Measurements from ENCODE around the gene PGA3.
"Not testable (repeated sequence)": the region's sequence is repeated elsewhere in the genome, so short reads cannot be mapped to it uniquely, and the experiment has no call there.

The PGA3 gene

DNA sequence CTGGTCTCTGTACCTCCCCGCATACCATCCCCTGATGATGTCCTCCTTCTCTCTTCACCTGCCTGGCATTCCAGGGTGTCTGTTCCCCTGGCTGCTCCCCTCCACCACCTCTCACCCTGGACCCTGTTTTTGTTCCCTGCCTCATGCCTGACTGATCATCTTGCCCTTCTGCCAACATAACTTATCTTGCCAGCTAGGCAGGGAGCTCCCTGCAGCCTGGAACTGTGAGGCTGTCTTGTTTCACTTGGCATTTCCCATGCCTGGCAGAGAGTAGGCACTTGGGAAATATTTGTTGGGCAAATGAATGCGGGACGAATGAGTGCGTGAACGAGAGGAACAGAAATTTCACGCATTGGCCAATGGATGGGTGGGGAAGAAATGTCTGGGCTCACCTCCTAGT, 7.3 kb downstream of the PGA3 start:
- DNase-seq (ENCODE audit: low read depth): not testable (repeated sequence)

DNA sequence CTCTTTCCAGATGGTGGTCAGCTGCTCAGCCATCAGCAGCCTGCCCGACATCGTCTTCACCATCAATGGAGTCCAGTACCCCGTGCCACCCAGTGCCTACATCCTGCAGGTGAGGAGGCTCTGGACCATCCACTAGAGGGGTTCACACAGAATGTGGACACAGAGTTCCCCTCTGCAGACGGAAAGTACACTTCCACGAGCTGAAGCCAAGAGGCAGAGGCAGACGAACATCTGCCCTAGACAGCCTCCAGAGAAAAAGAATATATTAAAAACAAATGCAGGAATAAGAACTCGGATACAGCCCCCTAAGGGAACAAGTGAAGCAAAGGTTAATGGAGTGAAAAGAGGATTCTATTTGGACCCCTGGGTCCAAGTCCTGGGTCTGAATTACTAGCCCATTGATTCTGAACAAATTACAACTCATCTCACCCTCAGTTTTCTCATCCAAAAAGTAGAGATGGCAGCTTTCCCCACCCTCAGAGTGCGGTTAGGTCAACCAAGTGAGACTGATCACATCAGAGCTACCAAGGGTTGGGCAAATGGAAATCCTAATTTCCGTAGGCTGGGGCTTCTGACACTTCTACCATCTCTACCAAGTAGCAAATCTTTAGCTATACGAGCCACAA, 8.1 kb downstream of the PGA3 start:
- not testable (repeated sequence) for DNase-seq (ENCODE audit: low read depth)

DNA sequence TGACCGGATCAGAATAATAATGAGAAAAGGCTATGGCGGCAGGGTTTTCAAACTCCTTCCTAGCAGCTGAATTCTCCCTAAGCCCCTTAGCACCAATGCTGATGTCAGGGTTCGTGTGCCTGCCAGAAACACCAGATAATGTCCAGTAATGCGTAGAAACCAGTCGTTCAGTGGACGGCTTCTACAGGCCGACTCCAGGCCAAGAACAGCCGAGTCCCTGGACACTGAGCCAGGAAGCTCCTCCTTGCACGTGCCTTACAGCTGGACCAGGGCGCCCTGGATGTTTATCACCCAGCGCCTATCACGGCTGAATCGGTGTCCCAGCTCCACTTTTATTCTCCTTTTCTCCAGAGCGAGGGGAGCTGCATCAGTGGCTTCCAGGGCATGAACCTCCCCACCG, 8.9 kb downstream of the PGA3 start:
- not testable (repeated sequence) for DNase-seq (ENCODE audit: low read depth)

DNA sequence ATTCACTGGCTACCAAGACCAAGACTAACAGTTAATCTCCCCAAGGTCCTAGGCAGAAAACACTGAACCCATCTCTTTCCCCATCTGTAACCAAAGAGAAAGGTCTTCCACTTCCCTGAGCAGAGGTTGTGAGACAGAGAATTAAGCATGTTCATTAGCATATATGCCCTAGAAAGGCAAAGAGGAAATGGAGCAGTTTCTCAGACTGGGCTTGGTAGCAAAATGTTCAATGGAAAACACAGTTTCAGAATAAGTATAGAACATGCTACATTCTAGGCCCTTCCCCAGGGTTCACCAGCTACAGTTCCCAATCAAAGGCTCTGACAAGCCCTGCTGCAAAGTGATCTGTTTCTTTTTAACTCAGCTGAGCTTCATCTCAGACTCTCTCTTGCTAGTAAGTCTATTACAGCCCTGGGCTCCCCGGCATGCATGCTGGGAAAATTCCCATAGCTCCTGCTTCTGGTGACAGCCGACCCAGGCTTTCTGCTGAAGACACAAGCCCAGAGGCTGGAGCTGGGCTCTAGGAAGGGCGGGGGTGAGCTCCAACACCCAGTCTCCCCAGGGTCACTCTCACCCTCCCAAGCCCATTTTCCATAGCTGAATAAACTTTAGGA, 10.5 kb downstream of the PGA3 start:
- DNase-seq (ENCODE audit: low read depth): not testable (repeated sequence)

DNA sequence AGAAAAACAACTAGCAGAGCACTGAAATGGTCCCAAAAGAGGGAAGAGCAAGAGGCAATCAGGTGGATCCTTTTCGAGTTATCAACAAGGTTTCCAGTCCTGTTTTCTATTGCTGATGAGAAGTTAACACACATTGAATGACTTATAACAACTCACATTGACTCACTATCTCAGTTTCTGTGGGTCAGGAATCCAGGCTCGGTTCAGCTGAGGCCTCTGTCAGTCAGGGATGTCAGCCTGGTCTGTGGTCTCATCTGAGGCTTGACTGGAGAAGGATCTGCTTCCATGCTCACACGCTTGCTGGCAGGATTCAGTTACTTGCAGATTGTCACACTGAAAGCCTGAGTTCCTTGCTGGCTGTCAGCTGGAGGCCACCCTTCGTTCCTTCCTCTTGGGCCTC, 15.0 kb downstream of the PGA3 start:
- not testable (repeated sequence) for DNase-seq (ENCODE audit: low read depth)

DNA sequence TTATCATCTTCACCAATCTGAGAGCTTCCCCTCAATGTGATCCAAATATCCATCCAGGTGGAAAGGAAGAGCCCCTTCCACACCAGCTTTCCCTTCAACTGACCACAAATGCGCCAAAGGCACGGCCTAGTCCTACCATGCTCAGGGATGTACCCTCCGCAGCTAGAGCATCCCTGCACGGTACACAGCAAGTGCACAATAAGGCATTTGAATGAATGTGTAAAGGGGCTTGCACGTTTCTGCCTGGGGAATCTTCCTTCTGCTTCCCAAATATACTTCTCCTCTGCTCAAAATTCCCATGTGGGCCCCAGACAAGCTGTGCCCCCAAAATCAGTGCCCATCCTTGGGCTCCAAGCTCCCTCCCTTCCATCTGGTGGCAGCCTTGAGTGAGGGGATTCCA, 15.7 kb downstream of the PGA3 start:
- DNase-seq (ENCODE audit: low read depth): not testable (repeated sequence)

DNA sequence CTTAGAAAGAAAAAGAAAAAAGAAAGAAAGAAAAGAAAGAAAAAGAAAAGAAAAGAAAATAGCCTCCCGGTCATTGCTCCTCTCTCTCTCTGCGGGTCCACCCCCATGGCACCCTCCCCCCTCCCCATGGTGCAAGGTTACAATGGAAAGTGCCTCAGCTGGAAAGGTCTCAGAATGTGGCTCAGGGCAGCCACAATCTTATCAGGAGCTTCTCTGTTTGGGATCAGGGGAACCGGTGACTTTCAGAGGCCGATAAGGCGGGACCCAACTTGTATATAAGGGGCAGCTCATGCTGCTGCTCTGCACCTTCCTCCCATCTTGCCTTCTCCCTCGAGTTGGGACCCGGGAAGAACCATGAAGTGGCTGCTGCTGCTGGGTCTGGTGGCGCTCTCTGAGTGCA, 18.7 kb downstream of the PGA3 start, which contains the start of gene PGA4:
PGA4 (plus strand) TSS at position 301 of the 400 bp plus-strand sequence; CDS start at position 355, 54 bp downstream.
- not testable (repeated sequence) for DNase-seq (ENCODE audit: low read depth)

DNA sequence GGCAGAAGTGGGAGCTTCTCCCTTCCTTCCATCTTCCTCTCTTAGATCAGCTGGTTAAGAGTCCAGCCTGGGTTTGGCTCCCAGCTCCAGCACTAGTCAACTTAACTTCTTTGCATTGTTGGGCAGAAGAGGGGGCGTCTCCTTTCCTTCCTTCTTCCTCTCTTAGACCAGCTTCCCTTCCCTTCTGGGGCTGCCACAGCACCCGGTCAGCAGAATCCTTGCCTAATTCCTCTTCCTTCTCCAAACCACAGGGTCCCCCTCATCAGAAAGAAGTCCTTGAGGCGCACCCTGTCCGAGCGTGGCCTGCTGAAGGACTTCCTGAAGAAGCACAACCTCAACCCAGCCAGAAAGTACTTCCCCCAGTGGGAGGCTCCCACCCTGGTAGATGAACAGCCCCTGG, 19.4 kb downstream of the PGA3 start:
- DNase-seq (ENCODE audit: low read depth): not testable (repeated sequence)

DNA sequence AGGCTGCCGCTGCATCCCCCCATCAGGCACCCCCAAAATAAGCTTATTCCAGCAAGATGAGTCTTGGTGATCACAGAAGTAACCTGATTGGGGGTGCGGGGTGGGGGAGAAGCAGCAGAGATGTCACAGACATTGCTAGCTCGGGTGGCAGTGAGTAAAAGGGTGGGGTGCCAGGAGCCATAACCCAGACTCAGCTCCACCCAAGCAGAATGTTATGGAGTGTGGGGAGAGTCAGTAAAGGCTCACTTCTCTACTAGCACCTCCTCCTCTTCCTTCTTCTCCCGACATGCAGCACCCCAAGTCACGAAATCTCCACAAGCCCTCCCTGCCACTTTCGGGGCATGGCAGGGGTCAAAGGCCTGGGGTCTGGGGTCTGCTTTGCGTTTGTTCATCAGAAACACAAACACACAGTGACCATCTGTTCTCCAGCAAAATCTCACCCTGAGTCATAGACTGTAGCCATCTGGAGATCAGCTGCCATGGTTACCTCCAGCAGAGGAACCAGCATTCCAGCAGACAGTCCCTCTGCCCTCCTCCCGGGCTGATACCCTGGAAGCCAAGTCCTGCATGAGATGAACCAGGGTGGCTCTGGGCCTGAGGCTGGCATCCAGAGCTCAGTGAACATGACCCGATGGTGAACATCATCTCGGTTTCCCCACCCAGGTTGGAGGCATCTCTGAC, 23.3 kb downstream of the PGA3 start:
- DNase-seq (ENCODE audit: low read depth): not testable (repeated sequence)

DNA sequence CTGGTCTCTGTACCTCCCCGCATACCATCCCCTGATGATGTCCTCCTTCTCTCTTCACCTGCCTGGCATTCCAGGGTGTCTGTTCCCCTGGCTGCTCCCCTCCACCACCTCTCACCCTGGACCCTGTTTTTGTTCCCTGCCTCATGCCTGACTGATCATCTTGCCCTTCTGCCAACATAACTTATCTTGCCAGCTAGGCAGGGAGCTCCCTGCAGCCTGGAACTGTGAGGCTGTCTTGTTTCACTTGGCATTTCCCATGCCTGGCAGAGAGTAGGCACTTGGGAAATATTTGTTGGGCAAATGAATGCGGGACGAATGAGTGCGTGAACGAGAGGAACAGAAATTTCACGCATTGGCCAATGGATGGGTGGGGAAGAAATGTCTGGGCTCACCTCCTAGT, 26.1 kb downstream of the PGA3 start:
- DNase-seq (ENCODE audit: low read depth): not testable (repeated sequence)

DNA sequence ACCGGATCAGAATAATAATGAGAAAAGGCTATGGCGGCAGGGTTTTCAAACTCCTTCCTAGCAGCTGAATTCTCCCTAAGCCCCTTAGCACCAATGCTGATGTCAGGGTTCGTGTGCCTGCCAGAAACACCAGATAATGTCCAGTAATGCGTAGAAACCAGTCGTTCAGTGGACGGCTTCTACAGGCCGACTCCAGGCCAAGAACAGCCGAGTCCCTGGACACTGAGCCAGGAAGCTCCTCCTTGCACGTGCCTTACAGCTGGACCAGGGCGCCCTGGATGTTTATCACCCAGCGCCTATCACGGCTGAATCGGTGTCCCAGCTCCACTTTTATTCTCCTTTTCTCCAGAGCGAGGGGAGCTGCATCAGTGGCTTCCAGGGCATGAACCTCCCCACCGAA, 27.7 kb downstream of the PGA3 start:
- not testable (repeated sequence) for DNase-seq (ENCODE audit: low read depth)

DNA sequence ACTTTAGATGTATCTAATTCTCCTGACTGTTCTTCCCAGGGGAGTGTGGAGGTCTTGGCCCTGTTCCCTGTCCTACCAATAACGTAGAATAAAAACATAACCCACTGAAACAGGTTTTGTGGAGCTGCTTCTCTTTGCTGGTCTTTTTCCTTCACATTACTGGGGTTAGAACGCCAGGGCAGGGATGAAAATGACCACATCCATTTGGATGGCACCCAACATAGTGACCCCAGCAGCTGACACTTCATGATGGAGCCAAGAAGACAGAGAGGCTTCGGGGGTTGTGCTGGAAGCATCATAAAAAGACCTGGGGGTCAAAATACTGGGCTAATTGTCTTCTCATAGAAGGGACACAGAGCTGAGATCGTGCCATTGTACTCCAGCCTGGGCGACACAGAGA, 28.3 kb downstream of the PGA3 start:
- not testable (repeated sequence) for DNase-seq (ENCODE audit: low read depth)

DNA sequence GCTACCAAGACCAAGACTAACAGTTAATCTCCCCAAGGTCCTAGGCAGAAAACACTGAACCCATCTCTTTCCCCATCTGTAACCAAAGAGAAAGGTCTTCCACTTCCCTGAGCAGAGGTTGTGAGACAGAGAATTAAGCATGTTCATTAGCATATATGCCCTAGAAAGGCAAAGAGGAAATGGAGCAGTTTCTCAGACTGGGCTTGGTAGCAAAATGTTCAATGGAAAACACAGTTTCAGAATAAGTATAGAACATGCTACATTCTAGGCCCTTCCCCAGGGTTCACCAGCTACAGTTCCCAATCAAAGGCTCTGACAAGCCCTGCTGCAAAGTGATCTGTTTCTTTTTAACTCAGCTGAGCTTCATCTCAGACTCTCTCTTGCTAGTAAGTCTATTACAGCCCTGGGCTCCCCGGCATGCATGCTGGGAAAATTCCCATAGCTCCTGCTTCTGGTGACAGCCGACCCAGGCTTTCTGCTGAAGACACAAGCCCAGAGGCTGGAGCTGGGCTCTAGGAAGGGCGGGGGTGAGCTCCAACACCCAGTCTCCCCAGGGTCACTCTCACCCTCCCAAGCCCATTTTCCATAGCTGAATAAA, 29.3 kb downstream of the PGA3 start:
- not testable (repeated sequence) for DNase-seq (ENCODE audit: low read depth)

DNA sequence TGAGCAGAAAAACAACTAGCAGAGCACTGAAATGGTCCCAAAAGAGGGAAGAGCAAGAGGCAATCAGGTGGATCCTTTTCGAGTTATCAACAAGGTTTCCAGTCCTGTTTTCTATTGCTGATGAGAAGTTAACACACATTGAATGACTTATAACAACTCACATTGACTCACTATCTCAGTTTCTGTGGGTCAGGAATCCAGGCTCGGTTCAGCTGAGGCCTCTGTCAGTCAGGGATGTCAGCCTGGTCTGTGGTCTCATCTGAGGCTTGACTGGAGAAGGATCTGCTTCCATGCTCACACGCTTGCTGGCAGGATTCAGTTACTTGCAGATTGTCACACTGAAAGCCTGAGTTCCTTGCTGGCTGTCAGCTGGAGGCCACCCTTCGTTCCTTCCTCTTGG, 33.8 kb downstream of the PGA3 start:
- DNase-seq (ENCODE audit: low read depth): not testable (repeated sequence)

DNA sequence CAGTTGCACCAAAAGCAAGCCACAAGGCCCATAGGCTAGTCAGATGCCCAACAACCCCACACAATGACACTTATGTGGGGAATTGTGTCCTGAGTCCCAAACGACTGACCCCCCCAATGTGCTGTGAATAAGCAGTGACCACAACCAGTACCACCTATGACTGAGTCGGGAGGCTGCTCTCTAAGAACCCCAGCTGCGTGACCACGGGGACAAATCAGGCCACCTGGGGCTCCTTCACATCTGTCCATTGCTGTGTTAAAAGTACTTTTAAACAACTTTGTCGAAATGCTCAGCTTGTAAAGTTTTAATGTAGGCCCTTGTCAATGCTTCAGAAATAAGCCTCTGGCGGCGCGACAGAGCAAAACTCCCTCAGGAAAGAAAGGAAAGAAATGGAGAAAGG, 37.0 kb downstream of the PGA3 start:
- not testable (repeated sequence) for DNase-seq (ENCODE audit: low read depth)

DNA sequence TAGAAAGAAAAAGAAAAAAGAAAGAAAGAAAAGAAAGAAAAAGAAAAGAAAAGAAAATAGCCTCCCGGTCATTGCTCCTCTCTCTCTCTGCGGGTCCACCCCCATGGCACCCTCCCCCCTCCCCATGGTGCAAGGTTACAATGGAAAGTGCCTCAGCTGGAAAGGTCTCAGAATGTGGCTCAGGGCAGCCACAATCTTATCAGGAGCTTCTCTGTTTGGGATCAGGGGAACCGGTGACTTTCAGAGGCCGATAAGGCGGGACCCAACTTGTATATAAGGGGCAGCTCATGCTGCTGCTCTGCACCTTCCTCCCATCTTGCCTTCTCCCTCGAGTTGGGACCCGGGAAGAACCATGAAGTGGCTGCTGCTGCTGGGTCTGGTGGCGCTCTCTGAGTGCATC, 37.6 kb downstream of the PGA3 start, which contains the start of gene PGA5:
PGA5 (plus strand) TSS at position 301 of the 400 bp plus-strand sequence; CDS start at position 353, 52 bp downstream.
- DNase-seq (ENCODE audit: low read depth): not testable (repeated sequence)

DNA sequence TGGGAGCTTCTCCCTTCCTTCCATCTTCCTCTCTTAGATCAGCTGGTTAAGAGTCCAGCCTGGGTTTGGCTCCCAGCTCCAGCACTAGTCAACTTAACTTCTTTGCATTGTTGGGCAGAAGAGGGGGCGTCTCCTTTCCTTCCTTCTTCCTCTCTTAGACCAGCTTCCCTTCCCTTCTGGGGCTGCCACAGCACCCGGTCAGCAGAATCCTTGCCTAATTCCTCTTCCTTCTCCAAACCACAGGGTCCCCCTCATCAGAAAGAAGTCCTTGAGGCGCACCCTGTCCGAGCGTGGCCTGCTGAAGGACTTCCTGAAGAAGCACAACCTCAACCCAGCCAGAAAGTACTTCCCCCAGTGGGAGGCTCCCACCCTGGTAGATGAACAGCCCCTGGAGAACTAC, 38.2 kb downstream of the PGA3 start:
- not testable (repeated sequence) for DNase-seq (ENCODE audit: low read depth)

DNA sequence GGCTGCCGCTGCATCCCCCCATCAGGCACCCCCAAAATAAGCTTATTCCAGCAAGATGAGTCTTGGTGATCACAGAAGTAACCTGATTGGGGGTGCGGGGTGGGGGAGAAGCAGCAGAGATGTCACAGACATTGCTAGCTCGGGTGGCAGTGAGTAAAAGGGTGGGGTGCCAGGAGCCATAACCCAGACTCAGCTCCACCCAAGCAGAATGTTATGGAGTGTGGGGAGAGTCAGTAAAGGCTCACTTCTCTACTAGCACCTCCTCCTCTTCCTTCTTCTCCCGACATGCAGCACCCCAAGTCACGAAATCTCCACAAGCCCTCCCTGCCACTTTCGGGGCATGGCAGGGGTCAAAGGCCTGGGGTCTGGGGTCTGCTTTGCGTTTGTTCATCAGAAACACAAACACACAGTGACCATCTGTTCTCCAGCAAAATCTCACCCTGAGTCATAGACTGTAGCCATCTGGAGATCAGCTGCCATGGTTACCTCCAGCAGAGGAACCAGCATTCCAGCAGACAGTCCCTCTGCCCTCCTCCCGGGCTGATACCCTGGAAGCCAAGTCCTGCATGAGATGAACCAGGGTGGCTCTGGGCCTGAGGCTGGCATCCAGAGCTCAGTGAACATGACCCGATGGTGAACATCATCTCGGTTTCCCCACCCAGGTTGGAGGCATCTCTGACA, 42.1 kb downstream of the PGA3 start:
- not testable (repeated sequence) for DNase-seq (ENCODE audit: low read depth)

DNA sequence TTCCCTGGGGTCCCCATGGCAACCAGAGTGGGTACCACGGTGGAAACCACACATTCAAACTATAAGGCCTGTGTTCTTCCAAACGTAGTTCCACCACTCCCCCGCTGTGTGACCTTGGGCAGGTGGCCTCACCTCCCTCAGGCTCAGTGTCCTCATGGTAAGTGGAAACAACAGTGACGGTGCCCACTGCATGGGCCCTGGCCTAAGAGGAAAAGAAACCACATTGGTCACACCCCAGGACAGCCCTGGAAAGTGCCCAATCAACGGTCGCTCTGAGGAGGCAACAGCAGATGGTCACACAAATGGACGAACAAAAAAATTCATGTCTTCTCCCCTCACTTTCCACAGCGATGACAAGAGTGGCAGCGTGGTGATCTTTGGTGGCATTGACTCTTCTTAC, 44.8 kb downstream of the PGA3 start:
- DNase-seq (ENCODE audit: low read depth): not testable (repeated sequence)

DNA sequence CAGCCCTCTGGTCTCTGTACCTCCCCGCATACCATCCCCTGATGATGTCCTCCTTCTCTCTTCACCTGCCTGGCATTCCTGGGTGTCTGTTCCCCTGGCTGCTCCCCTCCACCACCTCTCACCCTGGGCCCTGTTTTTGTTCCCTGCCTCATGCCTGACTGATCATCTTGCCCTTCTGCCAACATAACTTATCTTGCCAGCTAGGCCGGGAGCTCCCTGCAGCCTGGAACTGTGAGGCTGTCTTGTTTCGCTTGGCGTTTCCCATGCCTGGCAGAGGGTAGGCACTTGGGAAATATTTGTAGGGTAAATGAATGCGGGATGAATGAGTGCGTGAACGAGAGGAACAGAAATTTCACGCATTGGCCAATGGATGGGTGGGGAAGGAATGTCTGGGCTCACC, 45.9 kb downstream of the PGA3 start:
- not testable (repeated sequence) for DNase-seq (ENCODE audit: low read depth)

DNA sequence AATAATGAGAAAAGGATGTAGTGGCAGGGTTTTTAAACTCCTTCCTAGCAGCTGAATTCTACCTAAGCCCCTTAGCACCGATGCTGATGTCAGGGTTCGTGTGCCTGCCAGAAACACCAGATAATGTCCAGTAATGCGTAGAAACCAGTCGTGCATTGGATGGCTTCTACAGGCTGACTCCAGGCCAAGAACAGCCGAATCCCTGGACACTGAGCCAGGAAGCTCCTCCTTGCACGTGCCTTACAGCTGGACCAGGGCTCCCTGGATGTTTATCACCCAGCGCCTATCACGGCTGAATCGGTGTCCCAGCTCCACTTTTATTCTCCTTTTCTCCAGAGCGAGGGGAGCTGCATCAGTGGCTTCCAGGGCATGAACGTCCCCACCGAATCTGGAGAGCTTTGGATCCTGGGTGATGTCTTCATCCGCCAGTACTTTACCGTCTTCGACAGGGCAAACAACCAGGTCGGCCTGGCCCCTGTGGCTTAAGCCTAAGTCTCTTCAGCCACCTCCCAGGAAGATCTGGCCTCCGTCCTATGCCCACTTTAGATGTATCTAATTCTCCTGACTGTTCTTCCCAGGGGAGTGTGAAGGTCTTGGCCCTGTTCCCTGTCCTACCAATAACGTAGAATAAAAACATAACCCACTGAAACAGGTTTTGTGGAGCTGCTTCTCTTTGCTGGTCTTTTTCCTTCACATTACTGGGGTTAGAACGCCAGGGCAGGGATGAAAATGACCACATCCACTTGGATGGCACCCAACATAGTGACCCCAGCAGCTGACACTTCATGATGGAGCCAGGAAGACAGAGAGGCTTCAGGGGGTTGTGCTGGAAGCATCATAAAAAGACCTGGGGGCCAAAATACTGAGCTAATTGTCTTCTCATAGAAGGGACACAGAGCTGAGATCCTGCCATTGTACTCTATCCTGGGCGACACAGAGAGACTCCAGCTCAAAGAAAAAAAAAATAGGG, 47.8 kb downstream of the PGA3 start:
- not testable (repeated sequence) for DNase-seq (ENCODE audit: low read depth)

All from stimulated activated CD8-positive, alpha-beta memory T cell treated with anti-CD3 and anti-CD28 coated beads, Interleukin-7, amount 100 ng/mL, for 24 hours (primary cell).